Measurements from ENCODE around the gene RPL32. TPM values are rescaled to one million over a fixed set of nuclear protein-coding genes. Genes with fewer than 3 reads are reported as not detected.
"Not testable (repeated sequence)": the region's sequence is repeated elsewhere in the genome, so short reads cannot be mapped to it uniquely, and the experiment has no call there.

The RPL32 gene
- total RNA-seq, 8 experiments from 2014 or later = 1,574 to 2,688 (median 1,669) TPM

DNA sequence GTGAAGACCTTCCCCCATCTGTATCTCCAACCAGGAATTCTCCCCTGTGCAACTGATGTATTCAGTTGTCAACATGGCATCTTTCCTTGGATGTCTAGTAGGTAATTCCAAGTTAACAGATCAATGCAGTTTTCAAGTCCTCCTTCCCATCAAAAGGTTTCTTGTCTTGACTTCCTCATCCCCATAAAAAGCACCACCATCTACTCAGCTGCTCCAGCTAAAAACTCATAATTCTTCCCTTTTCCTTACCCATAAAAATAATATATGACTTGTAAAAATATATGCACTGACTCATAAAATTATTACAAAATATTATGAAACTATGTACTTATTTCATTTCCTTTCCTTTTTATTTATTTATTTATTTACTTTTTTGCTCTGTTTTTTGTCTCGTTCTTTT lies 49.9 kb downstream of the RPL32 start:
- H3K27ac ChIP-seq = no peak overlapping the region
- in situ Hi-C loops (cut with MboI; ENCODE audit: low pct_unique_long_range_greater_than_20kb in 2 of 9, low sequenced_read_pairs in 9 of 9, unreplicated experiment in 9 of 9) = no loop called here
- no peak for ATAC-seq (replicated peaks in 6 of 8)
- peaks cover 3 to 4% of the 10 kb centered on the region in 2 donors for H3K4me1 ChIP-seq (replicated peaks in 1 of 2)
- H3K4me3 ChIP-seq = no peak overlapping the region
- WGBS, 10 experiments = 4 to 100% (median 78%) methylated on average over 1 of the region's 1 CpG

DNA sequence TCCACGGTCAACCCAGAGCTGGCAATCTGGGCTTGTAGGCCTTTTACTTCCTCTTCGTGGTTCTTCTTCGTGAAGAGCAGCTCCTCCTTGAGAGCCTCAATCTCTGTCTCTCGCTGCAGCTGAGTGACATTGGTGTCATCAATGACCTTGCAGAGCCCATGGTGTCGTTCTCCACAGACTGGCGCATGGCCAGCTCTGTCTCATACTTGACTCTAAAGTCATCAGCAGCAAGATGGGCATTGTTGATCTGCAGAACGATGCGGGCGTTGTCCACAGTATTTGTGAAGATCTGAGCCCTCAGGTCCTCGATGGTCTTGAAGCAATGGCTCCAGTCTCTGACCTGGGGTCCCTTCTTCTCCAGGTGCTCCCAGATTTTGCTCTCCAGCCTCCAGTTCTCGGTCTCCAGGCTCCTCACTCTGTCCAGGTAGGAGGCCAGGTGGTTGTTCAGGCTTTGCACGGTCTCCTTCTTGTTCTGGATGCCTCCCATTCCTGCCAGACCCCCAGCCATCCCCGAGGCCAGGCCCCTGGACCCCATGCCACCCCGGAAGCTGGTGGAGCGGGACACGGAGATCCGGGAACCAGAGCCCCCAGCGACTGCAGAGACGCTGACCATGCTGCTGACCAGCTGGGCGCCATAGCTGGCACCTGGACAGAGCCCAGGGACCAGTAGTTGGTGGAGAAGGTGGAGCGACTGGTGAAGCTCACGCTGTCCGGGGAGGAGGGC lies 53.2 kb downstream of the RPL32 start:
- ATAC-seq (replicated peaks in 6 of 8); H3K27ac ChIP-seq; in situ Hi-C loops (cut with MboI; ENCODE audit: low pct_unique_long_range_greater_than_20kb in 2 of 9, low sequenced_read_pairs in 9 of 9, unreplicated experiment in 9 of 9); H3K4me3 ChIP-seq; H3K4me1 ChIP-seq (replicated peaks in 1 of 2): not testable (repeated sequence)
- 40 to 97% (median 80%) methylated on average over 1 to 17 of the region's 23 CpGs; no CpG with 5 or more reads in 3 of the 10 experiments for WGBS, 10 experiments

DNA sequence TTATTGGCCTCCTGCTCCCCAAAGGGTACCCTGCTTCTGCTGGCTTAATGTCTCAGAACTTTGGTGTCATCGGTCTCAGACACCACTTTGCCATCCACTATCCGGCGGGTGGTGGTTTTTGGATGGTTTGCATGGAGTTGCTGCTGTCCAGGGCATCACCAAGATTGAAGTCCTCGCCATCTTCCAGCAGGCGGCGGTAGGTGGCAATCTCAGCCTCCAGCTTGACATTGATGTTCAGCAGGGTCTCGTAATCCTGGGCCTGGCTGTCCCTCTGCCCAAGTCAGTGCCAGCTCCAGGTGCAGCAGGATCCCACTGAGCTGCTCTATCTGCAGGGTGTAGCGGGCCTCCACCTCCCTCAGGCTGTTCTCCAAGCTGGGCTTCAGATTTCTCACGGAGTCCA lies 54.0 kb downstream of the RPL32 start:
- H3K4me1 ChIP-seq (replicated peaks in 1 of 2); in situ Hi-C loops (cut with MboI; ENCODE audit: low pct_unique_long_range_greater_than_20kb in 2 of 9, low sequenced_read_pairs in 9 of 9, unreplicated experiment in 9 of 9); ATAC-seq (replicated peaks in 6 of 8); H3K27ac ChIP-seq; H3K4me3 ChIP-seq: not testable (repeated sequence)
- 8 to 82% (median 43%) methylated on average over 1 to 6 of the region's 9 CpGs; no CpG with 5 or more reads in 5 of the 10 experiments for WGBS, 10 experiments

DNA sequence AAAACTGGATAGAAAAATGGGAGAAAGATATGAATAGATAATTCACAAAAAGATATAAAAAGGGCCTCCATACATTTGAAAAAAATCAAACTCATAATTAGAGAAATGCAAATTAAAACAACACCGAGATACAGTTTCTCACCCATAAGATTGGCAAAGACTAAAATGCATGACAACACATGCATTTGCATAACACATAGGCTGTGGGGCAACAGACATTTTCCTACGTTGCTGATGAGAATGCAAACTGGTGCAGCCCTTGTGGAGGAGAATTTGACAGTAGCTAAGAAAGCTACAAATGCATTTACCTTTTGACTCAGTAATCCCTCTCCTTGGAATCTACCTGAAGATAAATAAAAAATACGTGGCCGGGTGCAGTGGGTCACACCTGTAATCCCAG lies 56.3 kb downstream of the RPL32 start:
- H3K27ac ChIP-seq = no peak overlapping the region
- peaks cover 4 to 11% of the 10 kb centered on the region in 2 donors for H3K4me1 ChIP-seq (replicated peaks in 1 of 2)
- WGBS, 10 experiments = 0 to 67% (median 19%) methylated on average over 1 to 4 of the region's 4 CpGs
- no peak for ATAC-seq (replicated peaks in 6 of 8)
- in situ Hi-C loops (cut with MboI; ENCODE audit: low pct_unique_long_range_greater_than_20kb in 2 of 9, low sequenced_read_pairs in 9 of 9, unreplicated experiment in 9 of 9) = no loop called here
- H3K4me3 ChIP-seq = no peak overlapping the region

Other genes starting within 250 kb of the RPL32 start
- gene RAF1, start 177.4 kb downstream of the RPL32 start, total RNA-seq = 100 to 1,000 TPM in 3 of 8 experiments, 10 to 100 TPM in 5; 62.0 to 121 (median 75.6) TPM
- gene TMEM40, start 82.3 kb downstream of the RPL32 start, total RNA-seq = 1 to 10 TPM in 3 of 8 experiments, under 1 TPM in 1, not detected in 4; 0.28 to 2.2 (median 1.5) TPM
- 10 to 100 TPM in 2 of 8 experiments, 1 to 10 TPM in 5, under 1 TPM in 1; 0.97 to 12.4 (median 8.3) TPM for gene CAND2, start 44.9 kb downstream of the RPL32 start, total RNA-seq
- gene IQSEC1, start 231.9 kb upstream of the RPL32 start, total RNA-seq = 10 to 100 TPM; 12.2 to 25.9 (median 18.3) TPM